HEK293T (cell line): ENCODE measurements around the gene SPRN.

Experiments used
- CTBP1 ChIP-seq: fragments of 450-650 bp; IDR thresholded peaks from 2 replicates; pipeline ENCODE4 v1.6.1; 2016; ENCODE audit warnings: borderline replicate concordance
- ELF4 ChIP-seq: fragments of 450-650 bp; IDR thresholded peaks from 2 replicates; pipeline ENCODE4 v1.6.1; 2017; ENCODE audit warnings: antibody characterized with exemption
- L3MBTL2 ChIP-seq: fragments of 450-650 bp; conservative IDR thresholded peaks from 2 replicates; pipeline ENCODE4 v1.6.1; 2016; ENCODE audit warnings: mild to moderate bottlenecking
- TARDBP ChIP-seq: fragments of 450-650 bp; IDR thresholded peaks from 2 replicates; pipeline ENCODE4 v1.6.1; 2016

GRCh38 chr10:133455196-133455595 is 30.8 kb upstream of the SPRN start:
- TF ChIP-seq ELF4 (no peak), L3MBTL2 (no peak), TARDBP (no peak), CTBP1 (no peak)
